Nephron (organoid): ENCODE results near the gene KRT8.

Experiments used
- H3K27ac Mint-ChIP-seq, 3 experiments: 2 replicates each; pipeline ENCODE4 v1.8.0; 2020; ENCODE audit warnings: mixed read lengths in 3 of 3, mild to moderate bottlenecking in 2 of 3, moderate library complexity in 1 of 3
- H3K27me3 Mint-ChIP-seq: 2 replicates; pipeline ENCODE4 v1.8.0; 2021; ENCODE audit warnings: low read depth, mild to moderate bottlenecking, moderate library complexity, mixed read lengths
- H3K36me3 Mint-ChIP-seq: 2 replicates; pipeline ENCODE4 v1.8.0; 2020; ENCODE audit warnings: low read depth, mixed read lengths
- H3K4me1 Mint-ChIP-seq: 2 replicates; pipeline ENCODE4 v1.8.0; 2020; ENCODE audit warnings: mixed read lengths
- H3K4me3 Mint-ChIP-seq, 3 experiments: 2 replicates each; pipeline ENCODE4 v1.8.0; 2020; ENCODE audit warnings: mild to moderate bottlenecking in 3 of 3, mixed read lengths in 3 of 3, moderate library complexity in 2 of 3
- H3K9me3 Mint-ChIP-seq: 2 replicates; pipeline ENCODE4 v1.8.0; 2020; ENCODE audit warnings: mixed read lengths
- CTCF ChIP-seq, 3 experiments: fragments of 200-600 bp; sonication (generic); IDR thresholded peaks; one replicate each; pipeline ENCODE4 v1.5.0; 2021; ENCODE audit warnings: antibody characterized with exemption in 3 of 3; ENCODE audit not compliant: unreplicated experiment in 3 of 3

KRT8 gene

GRCh38 chr12:52847335-52848102, 57.4 kb downstream of the KRT8 start:
- H3K36me3 Mint-ChIP-seq: no peaks in the 10 kb centered on the region
- H3K27me3 Mint-ChIP-seq: peaks cover 35% of the 10 kb centered on the region
- TF ChIP-seq CTCF (IDR thresholded peaks at IDR 0.05; ENCODE audit: unreplicated experiment in 3 of 3): no peak
- no peak overlapping the region for H3K27ac Mint-ChIP-seq
- H3K4me1 Mint-ChIP-seq: no peaks in the 10 kb centered on the region
- H3K4me3 Mint-ChIP-seq: no peak overlapping the region
- H3K9me3 Mint-ChIP-seq: no peaks in the 10 kb centered on the region
